Type B pancreatic cell (in vitro differentiated cells): ENCODE results near the gene PUS3. TPM values are rescaled to one million over a fixed set of nuclear protein-coding genes. Genes with fewer than 3 reads are reported as not detected.
A peak's percentile ranks its signal among the peaks of the same experiment; 100 is the strongest.

ENCODE experiments used
- DNase-seq: peaks from one replicate; pipeline ENCODE4 v3.0.0; 2021; ENCODE audit warnings: mixed read lengths; ENCODE audit not compliant: unreplicated experiment; ENCODE audit errors: extremely low spot score
- H3K27ac Mint-ChIP-seq: 2 replicates; pipeline ENCODE4 v1.8.0; 2021; ENCODE audit warnings: mild to moderate bottlenecking, mixed read lengths
- H3K27me3 Mint-ChIP-seq: 2 replicates; pipeline ENCODE4 v1.8.0; 2021; ENCODE audit warnings: mixed read lengths
- H3K36me3 Mint-ChIP-seq: 2 replicates; pipeline ENCODE4 v1.8.0; 2021; ENCODE audit warnings: mixed read lengths
- H3K4me1 Mint-ChIP-seq: one replicate; pipeline ENCODE4 v1.8.0; 2021; ENCODE audit warnings: mixed read lengths; ENCODE audit not compliant: unreplicated experiment
- H3K4me3 Mint-ChIP-seq: 2 replicates; pipeline ENCODE4 v1.8.0; 2021; ENCODE audit warnings: mild to moderate bottlenecking, mixed read lengths
- H3K9me3 Mint-ChIP-seq: 2 replicates; pipeline ENCODE4 v1.8.0; 2021; ENCODE audit warnings: mixed read lengths
- CTCF ChIP-seq: fragments of 200-600 bp; sonication (generic); conservative IDR thresholded peaks from 2 replicates; pipeline ENCODE4 v1.5.0; 2021; ENCODE audit warnings: antibody characterized with exemption, mild to moderate bottlenecking
- total RNA-seq: library from RNA; stranded (reverse); gene quantifications from 2 replicates; pipeline ENCODE4 v1.2.1, GENCODE V29; 2021; ENCODE audit warnings: low replicate concordance

The PUS3 gene
- total RNA-seq, 1 donor from 2014 or later, result 13.5 TPM

- DNase-seq, result no peak
- no peak for TF ChIP-seq CTCF
- no peaks in the 10 kb centered on the region for H3K4me1 Mint-ChIP-seq
- H3K4me3 Mint-ChIP-seq, result no peak overlapping the region
- H3K36me3 Mint-ChIP-seq, result no peaks in the 10 kb centered on the region
- peaks cover 27% of the 10 kb centered on the region for H3K27me3 Mint-ChIP-seq
- no peaks in the 10 kb centered on the region for H3K9me3 Mint-ChIP-seq
- no peak overlapping the region for H3K27ac Mint-ChIP-seq
These were observed 21.7 kb downstream of the PUS3 start for GRCh38 chr11:125881291-125881690.

- H3K36me3 Mint-ChIP-seq, result no peaks in the 10 kb centered on the region
- peak overlapping the region; percentile 57 for H3K4me3 Mint-ChIP-seq
- TF ChIP-seq CTCF, result peak; percentile 86
- no peak overlapping the region for H3K27ac Mint-ChIP-seq
- H3K9me3 Mint-ChIP-seq, result peaks cover 5% of the 10 kb centered on the region
- peaks cover 11% of the 10 kb centered on the region for H3K27me3 Mint-ChIP-seq
- peaks cover 6% of the 10 kb centered on the region for H3K4me1 Mint-ChIP-seq
- DNase-seq, result no peak
These were observed 28.4 kb downstream of the PUS3 start for GRCh38 chr11:125874556-125875124.

- no peak for TF ChIP-seq CTCF
These were observed 29.0 kb downstream of the PUS3 start for GRCh38 chr11:125873881-125874555.

GRCh38 chr11:125872138-125872491 is 30.9 kb downstream of the PUS3 start:
- DNase-seq, result no peak
- H3K4me3 Mint-ChIP-seq, result no peak overlapping the region
- H3K36me3 Mint-ChIP-seq, result no peaks in the 10 kb centered on the region
- TF ChIP-seq CTCF, result no peak
- peaks cover 6% of the 10 kb centered on the region for H3K4me1 Mint-ChIP-seq
- peaks cover 5% of the 10 kb centered on the region for H3K9me3 Mint-ChIP-seq
- no peak overlapping the region for H3K27ac Mint-ChIP-seq
- H3K27me3 Mint-ChIP-seq, result peaks cover 7% of the 10 kb centered on the region

More at GRCh38 chr11:125873881-125874555, 29.0 kb downstream of the PUS3 start:
- no peak for DNase-seq
- H3K4me3 Mint-ChIP-seq, result peak overlapping the region; percentile 57
- peaks cover 5% of the 10 kb centered on the region for H3K9me3 Mint-ChIP-seq
- no peaks in the 10 kb centered on the region for H3K36me3 Mint-ChIP-seq
- peaks cover 6% of the 10 kb centered on the region for H3K4me1 Mint-ChIP-seq
- peaks cover 11% of the 10 kb centered on the region for H3K27me3 Mint-ChIP-seq
- no peak overlapping the region for H3K27ac Mint-ChIP-seq

- H3K36me3 Mint-ChIP-seq, result no peaks in the 10 kb centered on the region
- no peak for DNase-seq
- peak; percentile 78 for TF ChIP-seq CTCF
- peaks cover 5% of the 10 kb centered on the region for H3K9me3 Mint-ChIP-seq
- peaks cover 7% of the 10 kb centered on the region for H3K27me3 Mint-ChIP-seq
- H3K4me3 Mint-ChIP-seq, result no peak overlapping the region
- no peak overlapping the region for H3K27ac Mint-ChIP-seq
- H3K4me1 Mint-ChIP-seq, result peaks cover 6% of the 10 kb centered on the region
These were observed 31.4 kb downstream of the PUS3 start for GRCh38 chr11:125871391-125872137.
